DND-41 (cell line): ENCODE data around the gene GPR161.

Experiments used
- ATAC-seq: fragments of 200-7000 bp; cut with Tn5 transposase; 3 replicates; pipeline ENCODE4 v1.9.1; 2021; ENCODE audit warnings: low read depth; ENCODE audit not compliant: insufficient read depth
- DNase-seq: peaks from one replicate; pipeline ENCODE4 v3.0.0-alpha.2; 2020
- H2AFZ ChIP-seq: 2 replicates; pipeline ENCODE4 v1.6.0; 2012; ENCODE audit warnings: low read depth, low read length
- H3K27ac ChIP-seq: 2 replicates; pipeline ENCODE4 v1.5.1; 2012; ENCODE audit warnings: low read length, inconsistent platforms
- H3K27me3 ChIP-seq: fragments of 200-600 bp; sonication (generic); 2 replicates; pipeline ENCODE4 v1.6.0; 2012; ENCODE audit warnings: low read length, mild to moderate bottlenecking, inconsistent platforms; ENCODE audit not compliant: insufficient read depth, poor library complexity
- H3K36me3 ChIP-seq: 2 replicates; pipeline ENCODE4 v1.5.1; 2012; ENCODE audit warnings: low read length, inconsistent platforms; ENCODE audit not compliant: insufficient read depth
- H3K4me1 ChIP-seq: 2 replicates; pipeline ENCODE4 v1.5.1; 2012; ENCODE audit warnings: mild to moderate bottlenecking, low read length; ENCODE audit not compliant: insufficient read depth
- H3K4me2 ChIP-seq: 2 replicates; pipeline ENCODE4 v1.6.0; 2012; ENCODE audit warnings: mild to moderate bottlenecking, moderate library complexity, low read length, inconsistent platforms; ENCODE audit not compliant: insufficient read depth
- H3K4me3 ChIP-seq, 2 experiments: fragments of 200-600 bp in 1 of 2; shearing (Covaris generic) in 1 of 2; 2 replicates each; pipeline ENCODE4 v1.5.1; 2012 to 2016; ENCODE audit warnings: inconsistent platforms in 2 of 2, low read length in 2 of 2, mild to moderate bottlenecking in 2 of 2, low read depth in 1 of 2, moderate library complexity in 1 of 2
- H3K79me2 ChIP-seq: 2 replicates; pipeline ENCODE4 v1.6.0; 2012; ENCODE audit warnings: low read length, inconsistent platforms; ENCODE audit not compliant: insufficient read depth
- H3K9ac ChIP-seq: 2 replicates; pipeline ENCODE4 v1.6.0; 2012; ENCODE audit warnings: low read depth, mild to moderate bottlenecking, inconsistent platforms, low read length, moderate library complexity
- H3K9me3 ChIP-seq: 2 replicates; pipeline ENCODE4 v1.5.1; 2012; ENCODE audit warnings: low read length, moderate library complexity, mild to moderate bottlenecking, inconsistent platforms; ENCODE audit not compliant: insufficient read depth, severe bottlenecking
- H4K20me1 ChIP-seq: 2 replicates; pipeline ENCODE4 v1.6.0; 2012; ENCODE audit warnings: low read length; ENCODE audit not compliant: insufficient read depth
- EZH2 ChIP-seq: IDR thresholded peaks from 3 replicates; pipeline ENCODE4 v1.6.1; 2012; ENCODE audit warnings: borderline replicate concordance, low read depth, mild to moderate bottlenecking, moderate library complexity, low read length, inconsistent platforms; ENCODE audit not compliant: severe bottlenecking
- TF ChIP-seq, protein P1 (sequence below): IDR thresholded peaks from 2 replicates; pipeline ENCODE4 v1.5.1; 2012; ENCODE audit warnings: borderline replicate concordance, low read length, moderate library complexity, mild to moderate bottlenecking; ENCODE audit not compliant: poor library complexity, severe bottlenecking; ENCODE audit errors: extremely low read depth

GPR161 gene

DNA sequence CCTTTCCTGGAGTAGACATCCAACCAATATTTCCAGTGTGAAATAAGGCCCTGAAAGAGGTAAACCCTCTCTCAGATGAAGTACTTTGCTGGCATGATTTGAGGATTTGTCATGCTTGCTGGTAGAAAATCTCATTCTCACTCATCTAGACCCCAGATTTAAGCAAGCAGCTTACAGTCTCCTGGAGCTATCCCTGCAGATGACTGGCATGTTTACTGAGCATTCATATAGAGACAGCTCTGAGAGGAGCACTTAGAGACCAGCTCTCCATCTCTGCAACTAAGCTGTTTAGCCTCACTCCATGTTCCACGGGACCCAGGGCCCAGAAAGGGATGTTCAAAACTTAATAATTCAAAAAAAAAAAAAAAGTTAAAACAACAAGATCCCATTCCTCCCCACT, 34.2 kb downstream of the GPR161 start:
- Histone ChIP-seq H3K4me3 (no peak overlapping the region), H3K4me1 (no peaks in the 10 kb centered on the region), H3K27me3 (no peaks in the 10 kb centered on the region), H3K27ac (no peak overlapping the region), H3K36me3 (peaks cover 18% of the 10 kb centered on the region; the same call in 1 of the 2 replicates), H4K20me1 (0 out of 2 replicates have a peak, but pooled peaks cover 3% of the 10 kb centered on the region), H3K4me2 (no peak overlapping the region), H2AFZ (no peak overlapping the region), H3K9me3 (no peaks in the 10 kb centered on the region), H3K9ac (no peak overlapping the region), H3K79me2 (no peaks in the 10 kb centered on the region)
- ATAC-seq = no peak
- no peak for TF ChIP-seq EZH2
- TF ChIP-seq, protein P1, sequence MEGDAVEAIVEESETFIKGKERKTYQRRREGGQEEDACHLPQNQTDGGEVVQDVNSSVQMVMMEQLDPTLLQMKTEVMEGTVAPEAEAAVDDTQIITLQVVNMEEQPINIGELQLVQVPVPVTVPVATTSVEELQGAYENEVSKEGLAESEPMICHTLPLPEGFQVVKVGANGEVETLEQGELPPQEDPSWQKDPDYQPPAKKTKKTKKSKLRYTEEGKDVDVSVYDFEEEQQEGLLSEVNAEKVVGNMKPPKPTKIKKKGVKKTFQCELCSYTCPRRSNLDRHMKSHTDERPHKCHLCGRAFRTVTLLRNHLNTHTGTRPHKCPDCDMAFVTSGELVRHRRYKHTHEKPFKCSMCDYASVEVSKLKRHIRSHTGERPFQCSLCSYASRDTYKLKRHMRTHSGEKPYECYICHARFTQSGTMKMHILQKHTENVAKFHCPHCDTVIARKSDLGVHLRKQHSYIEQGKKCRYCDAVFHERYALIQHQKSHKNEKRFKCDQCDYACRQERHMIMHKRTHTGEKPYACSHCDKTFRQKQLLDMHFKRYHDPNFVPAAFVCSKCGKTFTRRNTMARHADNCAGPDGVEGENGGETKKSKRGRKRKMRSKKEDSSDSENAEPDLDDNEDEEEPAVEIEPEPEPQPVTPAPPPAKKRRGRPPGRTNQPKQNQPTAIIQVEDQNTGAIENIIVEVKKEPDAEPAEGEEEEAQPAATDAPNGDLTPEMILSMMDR = no peak
- no peak for DNase-seq

DNA sequence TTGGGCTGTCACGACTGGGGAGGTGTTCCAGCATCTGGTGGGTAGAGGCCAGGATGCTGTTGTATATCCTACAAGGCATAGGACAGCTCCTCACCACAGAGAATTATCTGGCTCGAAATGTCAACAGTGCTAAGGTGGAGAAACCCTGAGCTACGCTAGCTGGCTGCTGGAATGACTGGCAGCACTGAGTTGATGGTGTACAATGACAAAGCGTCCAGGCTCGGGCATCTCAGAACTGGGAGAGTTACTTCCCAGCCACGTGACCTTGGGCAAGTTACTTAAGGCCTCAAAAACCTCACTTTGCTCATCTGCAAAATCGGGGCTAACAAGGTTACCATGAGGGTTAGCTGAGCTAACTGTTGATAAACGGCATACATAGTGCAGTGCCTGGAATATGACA, 35.4 kb downstream of the GPR161 start:
- Histone ChIP-seq H4K20me1 (0 out of 2 replicates have a peak, but pooled peaks cover 3% of the 10 kb centered on the region), H3K4me1 (no peaks in the 10 kb centered on the region), H3K4me3 (no peak overlapping the region), H3K27me3 (no peaks in the 10 kb centered on the region), H3K79me2 (no peaks in the 10 kb centered on the region), H3K4me2 (no peak overlapping the region), H3K9ac (no peak overlapping the region), H3K36me3 (peaks cover 23% of the 10 kb centered on the region; the same call in 1 of the 2 replicates), H2AFZ (no peak overlapping the region), H3K27ac (no peak overlapping the region), H3K9me3 (no peaks in the 10 kb centered on the region)
- ATAC-seq = no peak
- no peak for DNase-seq
- TF ChIP-seq EZH2 = no peak
- TF ChIP-seq, protein P1 = no peak

DNA sequence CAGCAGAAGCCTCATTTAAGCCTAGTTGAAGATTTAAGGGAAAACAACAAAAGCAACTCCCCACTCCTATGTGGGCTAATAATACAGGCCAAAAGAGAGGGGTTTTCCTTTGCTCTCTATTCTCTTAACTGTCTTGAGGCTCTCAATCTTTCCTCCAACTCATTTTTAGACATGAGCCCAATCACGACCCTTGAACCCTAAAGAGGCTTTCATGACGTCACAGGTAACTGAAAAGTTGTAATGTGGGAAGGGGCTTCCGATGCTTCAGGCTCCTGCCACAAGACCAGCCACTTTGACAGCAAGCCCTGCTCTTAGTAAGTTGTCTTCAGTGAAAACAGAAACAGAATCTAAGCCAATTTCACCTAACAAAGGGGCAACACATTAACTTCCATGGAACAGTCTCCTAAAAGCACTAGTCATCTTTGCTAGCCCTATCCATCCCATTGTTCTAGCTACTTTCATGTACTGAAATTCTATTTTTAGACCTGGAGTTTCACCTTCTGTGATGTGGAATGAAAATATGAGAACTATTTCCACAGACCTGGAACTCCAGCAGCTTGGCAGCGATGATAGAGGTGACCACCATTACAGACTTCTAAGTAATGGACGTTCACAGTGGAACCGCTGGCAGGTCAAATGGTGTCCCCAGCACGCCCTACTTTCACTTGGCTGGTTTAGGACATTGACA, 36.3 kb downstream of the GPR161 start:
- Histone ChIP-seq H3K9me3 (no peaks in the 10 kb centered on the region), H3K27ac (no peak overlapping the region), H3K27me3 (no peaks in the 10 kb centered on the region), H3K79me2 (no peaks in the 10 kb centered on the region), H3K36me3 (peaks cover 26% of the 10 kb centered on the region; the same call in 1 of the 2 replicates), H2AFZ (no peak overlapping the region), H3K4me2 (no peak overlapping the region), H3K9ac (no peak overlapping the region), H3K4me3 (no peak overlapping the region), H4K20me1 (0 out of 2 replicates have a peak, but pooled peaks cover 3% of the 10 kb centered on the region), H3K4me1 (no peaks in the 10 kb centered on the region)
- ATAC-seq (no peak), DNase-seq (no peak)
- TF ChIP-seq, protein P1 = no peak
- TF ChIP-seq EZH2 = no peak
